GM19467 (cell line): ENCODE measurements around the gene LOXL3.
A peak's percentile ranks its signal among the peaks of the same experiment; 100 is the strongest.

Experiments
- ATAC-seq: cut with Tn5 transposase; IDR thresholded peaks from one replicate; pipeline ENCODE4 v1.9.1; 2021; ENCODE audit warnings: mild to moderate bottlenecking, moderate library complexity; ENCODE audit not compliant: unreplicated experiment

The LOXL3 gene

GRCh38 chr2:74553892-74554819 lies at the start of gene LOXL3, which contains the start of gene DOK1:
Gene LOXL3, minus strand, starts transcription at chr2:74553942. Its CDS starts 1,308 bp downstream, at chr2:74552634.
Gene DOK1, plus strand, starts transcription at chr2:74554720. Its CDS starts 35 bp downstream, at chr2:74554755.
- ATAC-seq: peak; percentile 47

- ATAC-seq: no peak
Observed at GRCh38 chr2:74602586-74603281, 49.0 kb upstream of the LOXL3 start.

- no peak for ATAC-seq
Observed at GRCh38 chr2:74599676-74600075, 45.9 kb upstream of the LOXL3 start.

- ATAC-seq: no peak
Observed at GRCh38 chr2:74597410-74597809, 43.7 kb upstream of the LOXL3 start.

GRCh38 chr2:74596584-74596983 lies 42.8 kb upstream of the LOXL3 start:
- ATAC-seq: no peak

- ATAC-seq: no peak
Observed at GRCh38 chr2:74593826-74594772, 40.4 kb upstream of the LOXL3 start.

GRCh38 chr2:74588664-74589063 lies 34.9 kb upstream of the LOXL3 start:
- no peak for ATAC-seq

GRCh38 chr2:74587664-74588277 lies 34.0 kb upstream of the LOXL3 start:
- ATAC-seq: no peak

GRCh38 chr2:74585406-74586185 lies 31.9 kb upstream of the LOXL3 start:
- ATAC-seq: no peak

GRCh38 chr2:74584088-74584645 lies 30.4 kb upstream of the LOXL3 start:
- ATAC-seq: no peak

GRCh38 chr2:74583504-74583903 lies 29.8 kb upstream of the LOXL3 start:
- ATAC-seq: no peak

- no peak for ATAC-seq
Observed at GRCh38 chr2:74582184-74582583, 28.4 kb upstream of the LOXL3 start.

- ATAC-seq: no peak
Observed at GRCh38 chr2:74581463-74581862, 27.7 kb upstream of the LOXL3 start.

- no peak for ATAC-seq
Observed at GRCh38 chr2:74578408-74578807, 24.7 kb upstream of the LOXL3 start.

- no peak for ATAC-seq
Observed at GRCh38 chr2:74577448-74577847, 23.7 kb upstream of the LOXL3 start.

GRCh38 chr2:74576863-74577229 lies 23.1 kb upstream of the LOXL3 start:
- no peak for ATAC-seq

- no peak for ATAC-seq
Observed at GRCh38 chr2:74576211-74576862, 22.6 kb upstream of the LOXL3 start.

GRCh38 chr2:74575320-74575719 lies 21.6 kb upstream of the LOXL3 start:
- ATAC-seq: no peak
